ENCODE data around the gene GATAD2B. TPM values are rescaled to one million over a fixed set of nuclear protein-coding genes. Genes with fewer than 3 reads are reported as not detected.

GATAD2B gene
- total RNA-seq, 1 experiment from 2014 or later, result 46.9 TPM

DNA sequence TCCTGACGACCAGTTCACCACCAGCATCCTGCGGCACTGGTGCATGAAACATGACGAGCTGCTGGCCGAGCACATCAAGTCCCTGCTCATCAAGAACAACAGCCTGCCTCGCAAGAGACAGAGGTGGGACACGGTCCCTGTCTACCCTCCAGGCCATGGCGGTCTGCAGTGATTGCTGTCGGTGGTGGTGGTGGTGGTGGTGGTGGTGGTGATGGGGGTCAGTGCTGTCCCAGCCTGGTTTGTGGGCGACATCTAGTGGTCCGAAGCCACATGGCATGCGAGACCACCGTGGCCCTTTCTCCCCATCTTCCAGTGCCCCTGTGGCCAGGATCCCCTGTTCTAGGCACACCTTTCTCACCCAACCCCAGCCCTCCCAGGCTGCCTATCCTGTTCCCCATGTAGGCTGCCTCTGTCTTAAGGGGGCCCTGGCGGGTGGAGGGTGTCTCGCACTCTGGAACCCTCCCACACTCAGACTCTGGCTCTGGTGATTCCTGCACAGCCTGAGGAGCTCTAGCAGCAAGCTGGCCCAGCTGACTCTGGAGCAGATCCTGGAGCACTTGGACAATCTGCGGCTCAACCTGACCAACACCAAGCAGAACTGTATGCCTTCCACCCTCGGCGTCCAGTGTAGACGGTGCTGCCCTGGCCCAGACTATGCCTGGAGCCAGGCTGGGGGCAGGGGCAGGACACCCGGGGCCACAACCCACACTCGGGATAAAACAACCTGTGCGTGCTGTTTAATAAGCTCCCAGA is 150.8 kb downstream of the GATAD2B start:
- peaks cover 43% of the 10 kb centered on the region for H3K36me3 Mint-ChIP-seq
- H3K9me3 Mint-ChIP-seq, result no peaks in the 10 kb centered on the region
- DNase-seq (ENCODE audit: low spot score) (peak; percentile 82), ATAC-seq (peak; percentile 34)
- no peak overlapping the region for H3K27ac Mint-ChIP-seq
- TF ChIP-seq, protein P1, sequence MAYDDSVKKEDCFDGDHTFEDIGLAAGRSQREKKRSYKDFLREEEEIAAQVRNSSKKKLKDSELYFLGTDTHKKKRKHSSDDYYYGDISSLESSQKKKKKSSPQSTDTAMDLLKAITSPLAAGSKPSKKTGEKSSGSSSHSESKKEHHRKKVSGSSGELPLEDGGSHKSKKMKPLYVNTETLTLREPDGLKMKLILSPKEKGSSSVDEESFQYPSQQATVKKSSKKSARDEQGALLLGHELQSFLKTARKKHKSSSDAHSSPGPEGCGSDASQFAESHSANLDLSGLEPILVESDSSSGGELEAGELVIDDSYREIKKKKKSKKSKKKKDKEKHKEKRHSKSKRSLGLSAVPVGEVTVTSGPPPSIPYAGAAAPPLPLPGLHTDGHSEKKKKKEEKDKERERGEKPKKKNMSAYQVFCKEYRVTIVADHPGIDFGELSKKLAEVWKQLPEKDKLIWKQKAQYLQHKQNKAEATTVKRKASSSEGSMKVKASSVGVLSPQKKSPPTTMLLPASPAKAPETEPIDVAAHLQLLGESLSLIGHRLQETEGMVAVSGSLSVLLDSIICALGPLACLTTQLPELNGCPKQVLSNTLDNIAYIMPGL (CRISPR knock-in tag; IDR thresholded peaks at IDR 0.05), result no peak
- peak; percentile 65; the same call in 1 of the 2 replicates for TF ChIP-seq FOXP1 (CRISPR knock-in tag; IDR thresholded peaks at IDR 0.05; ENCODE audit: borderline replicate concordance)
- TF ChIP-seq, protein P2, sequence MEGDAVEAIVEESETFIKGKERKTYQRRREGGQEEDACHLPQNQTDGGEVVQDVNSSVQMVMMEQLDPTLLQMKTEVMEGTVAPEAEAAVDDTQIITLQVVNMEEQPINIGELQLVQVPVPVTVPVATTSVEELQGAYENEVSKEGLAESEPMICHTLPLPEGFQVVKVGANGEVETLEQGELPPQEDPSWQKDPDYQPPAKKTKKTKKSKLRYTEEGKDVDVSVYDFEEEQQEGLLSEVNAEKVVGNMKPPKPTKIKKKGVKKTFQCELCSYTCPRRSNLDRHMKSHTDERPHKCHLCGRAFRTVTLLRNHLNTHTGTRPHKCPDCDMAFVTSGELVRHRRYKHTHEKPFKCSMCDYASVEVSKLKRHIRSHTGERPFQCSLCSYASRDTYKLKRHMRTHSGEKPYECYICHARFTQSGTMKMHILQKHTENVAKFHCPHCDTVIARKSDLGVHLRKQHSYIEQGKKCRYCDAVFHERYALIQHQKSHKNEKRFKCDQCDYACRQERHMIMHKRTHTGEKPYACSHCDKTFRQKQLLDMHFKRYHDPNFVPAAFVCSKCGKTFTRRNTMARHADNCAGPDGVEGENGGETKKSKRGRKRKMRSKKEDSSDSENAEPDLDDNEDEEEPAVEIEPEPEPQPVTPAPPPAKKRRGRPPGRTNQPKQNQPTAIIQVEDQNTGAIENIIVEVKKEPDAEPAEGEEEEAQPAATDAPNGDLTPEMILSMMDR (IDR thresholded peaks at IDR 0.05), result peak; percentile 63
- TF ChIP-seq FOXK1 (CRISPR knock-in tag; IDR thresholded peaks at IDR 0.05), result no peak
- CTCF ChIA-PET, result interaction anchor here (0.5 to 4.7 kb wide), 13 partner anchors 21 to 371 kb away, joined by 3 to 52 read pairs (median 4); partner anchors contain the start of genes CHTOP, NPR1 and S100A13
- H3K4me1 Mint-ChIP-seq, result peaks cover 40% of the 10 kb centered on the region
- POLR2A ChIA-PET, result no interaction called here
- H3K4me3 Mint-ChIP-seq, result no peak overlapping the region
- H3K27me3 Mint-ChIP-seq (ENCODE audit: low read depth), result no peaks in the 10 kb centered on the region

DNA sequence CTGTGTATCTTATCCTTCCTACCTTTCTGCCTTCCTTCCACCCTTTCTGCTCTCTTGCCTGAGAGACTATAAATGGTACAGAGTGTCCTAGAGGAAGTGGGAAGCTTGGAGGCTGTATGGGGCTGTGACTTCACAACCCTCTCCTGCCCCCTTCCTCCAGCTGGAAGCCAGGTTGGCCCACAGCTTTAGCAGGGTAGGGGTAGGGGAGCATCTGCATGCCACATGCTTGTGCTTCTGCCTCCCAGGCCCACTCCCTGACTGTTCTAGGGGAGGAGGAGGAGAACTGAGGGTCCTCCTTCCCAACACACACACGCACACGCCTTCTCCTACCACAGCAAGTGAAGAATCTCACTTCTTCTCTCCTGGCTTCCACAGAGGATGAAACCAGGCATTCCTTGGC is 151.5 kb downstream of the GATAD2B start:
- no peak for ATAC-seq
- Mint-ChIP-seq H3K9me3 (no peaks in the 10 kb centered on the region), H3K4me1 (peaks cover 33% of the 10 kb centered on the region), H3K27ac (0 out of 2 replicates have a peak overlapping the region, but pooled peaks have one; percentile 53), H3K4me3 (no peak overlapping the region), H3K36me3 (peaks cover 45% of the 10 kb centered on the region), H3K27me3 (ENCODE audit: low read depth) (no peaks in the 10 kb centered on the region)
- DNase-seq (ENCODE audit: low spot score), result no peak
- ChIA-PET POLR2A (no interaction called here), CTCF (interaction anchor here (1.2 to 4.7 kb wide), 5 partner anchors 21 to 144 kb away, joined by 4 to 52 read pairs (median 6); partner anchors contain the start of genes NPR1 and S100A13)
- no peak for TF ChIP-seq GRHL2 (CRISPR knock-in tag; IDR thresholded peaks at IDR 0.05; ENCODE audit: insufficient replicate concordance, severe bottlenecking)
- no peak for TF ChIP-seq HMGA2 (CRISPR knock-in tag; IDR thresholded peaks at IDR 0.05)

DNA sequence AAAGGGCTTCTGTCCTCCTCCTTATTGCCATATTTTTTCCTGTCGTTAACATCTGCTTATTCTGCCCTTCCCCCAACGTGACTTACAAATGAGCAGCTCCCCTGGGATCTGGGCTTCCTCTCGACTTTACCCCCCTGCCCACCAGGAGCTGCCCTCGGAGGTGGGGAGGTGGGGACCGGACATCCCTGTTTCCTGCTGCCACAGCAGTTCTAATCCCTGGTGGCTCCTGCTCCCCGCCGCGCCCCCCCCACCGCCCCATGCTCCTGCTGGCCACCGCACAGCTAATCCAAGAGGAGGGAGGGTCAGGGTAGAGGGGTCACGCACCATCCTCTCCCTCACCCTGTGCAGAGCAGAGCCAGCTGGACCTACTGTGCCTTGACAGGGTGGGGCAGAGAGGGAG is 152.0 kb downstream of the GATAD2B start:
- ChIA-PET CTCF (interaction anchor here (1.2 to 4.7 kb wide), 5 partner anchors 20 to 144 kb away, joined by 4 to 52 read pairs (median 6); partner anchors contain the start of genes NPR1 and S100A13), POLR2A (no interaction called here)
- no peaks in the 10 kb centered on the region for H3K9me3 Mint-ChIP-seq
- H3K36me3 Mint-ChIP-seq, result peaks cover 50% of the 10 kb centered on the region
- no peak overlapping the region for H3K27ac Mint-ChIP-seq
- DNase-seq (ENCODE audit: low spot score) (no peak), ATAC-seq (no peak)
- TF ChIP-seq ESRRA (CRISPR knock-in tag; IDR thresholded peaks at IDR 0.05; ENCODE audit: borderline replicate concordance) (no peak), CREM (CRISPR knock-in tag; IDR thresholded peaks at IDR 0.05) (no peak), ZNF671 (CRISPR knock-in tag; IDR thresholded peaks at IDR 0.05) (no peak), ZNF263 (CRISPR knock-in tag; IDR thresholded peaks at IDR 0.05; ENCODE audit: low read depth) (no peak)
- TF ChIP-seq, protein P3, sequence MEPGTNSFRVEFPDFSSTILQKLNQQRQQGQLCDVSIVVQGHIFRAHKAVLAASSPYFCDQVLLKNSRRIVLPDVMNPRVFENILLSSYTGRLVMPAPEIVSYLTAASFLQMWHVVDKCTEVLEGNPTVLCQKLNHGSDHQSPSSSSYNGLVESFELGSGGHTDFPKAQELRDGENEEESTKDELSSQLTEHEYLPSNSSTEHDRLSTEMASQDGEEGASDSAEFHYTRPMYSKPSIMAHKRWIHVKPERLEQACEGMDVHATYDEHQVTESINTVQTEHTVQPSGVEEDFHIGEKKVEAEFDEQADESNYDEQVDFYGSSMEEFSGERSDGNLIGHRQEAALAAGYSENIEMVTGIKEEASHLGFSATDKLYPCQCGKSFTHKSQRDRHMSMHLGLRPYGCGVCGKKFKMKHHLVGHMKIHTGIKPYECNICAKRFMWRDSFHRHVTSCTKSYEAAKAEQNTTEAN (CRISPR knock-in tag; IDR thresholded peaks at IDR 0.05), result no peak
- TF ChIP-seq, protein P4, sequence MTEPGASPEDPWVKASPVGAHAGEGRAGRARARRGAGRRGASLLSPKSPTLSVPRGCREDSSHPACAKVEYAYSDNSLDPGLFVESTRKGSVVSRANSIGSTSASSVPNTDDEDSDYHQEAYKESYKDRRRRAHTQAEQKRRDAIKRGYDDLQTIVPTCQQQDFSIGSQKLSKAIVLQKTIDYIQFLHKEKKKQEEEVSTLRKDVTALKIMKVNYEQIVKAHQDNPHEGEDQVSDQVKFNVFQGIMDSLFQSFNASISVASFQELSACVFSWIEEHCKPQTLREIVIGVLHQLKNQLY (CRISPR knock-in tag; IDR thresholded peaks at IDR 0.05), result no peak
- TF ChIP-seq, protein P5, sequence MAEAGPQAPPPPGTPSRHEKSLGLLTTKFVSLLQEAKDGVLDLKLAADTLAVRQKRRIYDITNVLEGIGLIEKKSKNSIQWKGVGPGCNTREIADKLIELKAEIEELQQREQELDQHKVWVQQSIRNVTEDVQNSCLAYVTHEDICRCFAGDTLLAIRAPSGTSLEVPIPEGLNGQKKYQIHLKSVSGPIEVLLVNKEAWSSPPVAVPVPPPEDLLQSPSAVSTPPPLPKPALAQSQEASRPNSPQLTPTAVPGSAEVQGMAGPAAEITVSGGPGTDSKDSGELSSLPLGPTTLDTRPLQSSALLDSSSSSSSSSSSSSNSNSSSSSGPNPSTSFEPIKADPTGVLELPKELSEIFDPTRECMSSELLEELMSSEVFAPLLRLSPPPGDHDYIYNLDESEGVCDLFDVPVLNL (CRISPR knock-in tag; IDR thresholded peaks at IDR 0.05; ENCODE audit: borderline replicate concordance, low read depth), result no peak
- H3K27me3 Mint-ChIP-seq (ENCODE audit: low read depth), result no peaks in the 10 kb centered on the region
- H3K4me1 Mint-ChIP-seq, result peaks cover 33% of the 10 kb centered on the region
- no peak overlapping the region for H3K4me3 Mint-ChIP-seq

Measured in WTC11 (cell line).